IMR-90 (cell line): Measurements from ENCODE around the gene WBP11. TPM values are rescaled to one million over a fixed set of nuclear protein-coding genes. Genes with fewer than 3 reads are reported as not detected.

Experiments
- ATAC-seq: fragments of 200-7000 bp; cut with Tn5 transposase; 2 replicates; pipeline ENCODE4 v1.9.1; 2020; ENCODE audit warnings: low read depth, mild to moderate bottlenecking, moderate library complexity
- BruUV-seq: library from RNA; stranded (reverse); fragments of 400-500 nt; replicated peaks from 2 replicates; lab custom pipeline; 2021; lab: Mats Ljungman, UMichigan
- CTCF ChIA-PET: fragments of 300-600 bp; formaldehyde crosslinking; extraction: SDS; loops from one replicate; lab custom pipeline; 2021; ENCODE audit warnings: antibody characterized with exemption; lab: Yijun Ruan, JAX
- POLR2A ChIA-PET: fragments of 300-600 bp; sonication (Branson Sonifier 250); formaldehyde crosslinking; loops from one replicate; lab custom pipeline; 2022; ENCODE audit warnings: antibody characterized with exemption; ENCODE audit not compliant: unreplicated experiment; lab: Charles Lee
- DNase-seq: peaks from one replicate; pipeline ENCODE4 v3.0.0; 2013
- H2AFZ ChIP-seq: replicated peaks from 2 replicates; pipeline ENCODE3; 2013; ENCODE audit warnings: low read length, mild to moderate bottlenecking; ENCODE audit not compliant: poor library complexity
- H2AK5ac ChIP-seq: 2 replicates; pipeline ENCODE4 v1.6.1; 2013; ENCODE audit warnings: low read depth, low read length, inconsistent platforms
- H2AK9ac ChIP-seq: replicated peaks from 2 replicates; pipeline ENCODE3; 2013; ENCODE audit warnings: mild to moderate bottlenecking, low read depth, low read length, moderate library complexity; ENCODE audit not compliant: poor library complexity
- H2BK120ac ChIP-seq: 2 replicates; pipeline ENCODE4 v1.6.1; 2013; ENCODE audit warnings: low read depth, low read length, inconsistent platforms
- H2BK15ac ChIP-seq: 3 replicates; pipeline ENCODE4 v1.6.1; 2013; ENCODE audit warnings: low read depth, low read length, inconsistent platforms
- H2BK20ac ChIP-seq: 2 replicates; pipeline ENCODE4 v1.6.1; 2013; ENCODE audit warnings: low read depth, mild to moderate bottlenecking, inconsistent platforms, low read length, moderate library complexity
- H2BK5ac ChIP-seq: 2 replicates; pipeline ENCODE4 v1.6.1; 2013; ENCODE audit warnings: mild to moderate bottlenecking, low read depth, low read length, inconsistent platforms; ENCODE audit not compliant: poor library complexity, severe bottlenecking
- H3K14ac ChIP-seq: replicated peaks from 2 replicates; pipeline ENCODE4 v1.6.1; 2013; ENCODE audit warnings: low read depth, low read length, inconsistent platforms
- H3K18ac ChIP-seq: 2 replicates; pipeline ENCODE4 v1.6.1; 2013; ENCODE audit warnings: low read depth, low read length, control low read depth
- H3K23ac ChIP-seq: 2 replicates; pipeline ENCODE4 v1.6.1; 2013; ENCODE audit warnings: low read depth, low read length, inconsistent platforms
- H3K27ac ChIP-seq: 2 replicates; pipeline ENCODE4 v1.5.1; 2013; ENCODE audit warnings: mild to moderate bottlenecking, control low read depth, low read length; ENCODE audit not compliant: insufficient read depth
- H3K27me3 ChIP-seq: 2 replicates; pipeline ENCODE4 v1.6.1; 2013; ENCODE audit warnings: low read length; ENCODE audit not compliant: control insufficient read depth, insufficient read depth
- H3K36me3 ChIP-seq: 2 replicates; pipeline ENCODE4 v1.6.1; 2013; ENCODE audit warnings: low read length, mixed read lengths; ENCODE audit not compliant: control insufficient read depth, insufficient read depth
- H3K4ac ChIP-seq: 2 replicates; pipeline ENCODE4 v1.6.1; 2013; ENCODE audit warnings: low read depth, low read length, inconsistent platforms
- H3K4me1 ChIP-seq: 2 replicates; pipeline ENCODE4 v1.6.1; 2013; ENCODE audit warnings: low read length, mixed read lengths; ENCODE audit not compliant: control insufficient read depth, insufficient read depth
- H3K4me2 ChIP-seq: 2 replicates; pipeline ENCODE4 v1.6.1; 2013; ENCODE audit warnings: low read depth, mild to moderate bottlenecking, control low read depth, low read length, moderate library complexity
- H3K4me3 ChIP-seq: 2 replicates; pipeline ENCODE4 v1.5.1; 2013; ENCODE audit warnings: low read depth, mild to moderate bottlenecking, control low read depth, low read length, moderate library complexity; ENCODE audit not compliant: insufficient read depth
- H3K56ac ChIP-seq: 2 replicates; pipeline ENCODE4 v1.6.1; 2013; ENCODE audit warnings: low read length, inconsistent platforms; ENCODE audit not compliant: insufficient read depth; ENCODE audit errors: extremely low read depth
- H3K79me1 ChIP-seq, 2 experiments: 2 replicates each; pipeline ENCODE4 v1.6.1; 2013; ENCODE audit warnings: low read length in 2 of 2, inconsistent platforms in 1 of 2, low read depth in 1 of 2
- H3K9ac ChIP-seq: 2 replicates; pipeline ENCODE4 v1.6.1; 2013; ENCODE audit warnings: low read depth, low read length, control low read depth
- H3K9me1 ChIP-seq: 2 replicates; pipeline ENCODE4 v1.6.1; 2013; ENCODE audit warnings: low read length, inconsistent platforms; ENCODE audit not compliant: insufficient read depth
- H3K9me3 ChIP-seq: 2 replicates; pipeline ENCODE4 v1.6.1; 2013; ENCODE audit warnings: low read length; ENCODE audit not compliant: control insufficient read depth, insufficient read depth
- H4K20me1 ChIP-seq: 2 replicates; pipeline ENCODE4 v1.6.1; 2013; ENCODE audit warnings: low read length, inconsistent platforms; ENCODE audit not compliant: insufficient read depth
- H4K5ac ChIP-seq: 2 replicates; pipeline ENCODE4 v1.6.1; 2013; ENCODE audit warnings: mild to moderate bottlenecking, low read depth, low read length, control low read depth
- H4K8ac ChIP-seq, 2 experiments: 2 replicates each; pipeline ENCODE4 v1.6.1; 2013; ENCODE audit warnings: low read depth in 2 of 2, low read length in 2 of 2, control low read depth in 1 of 2, inconsistent platforms in 1 of 2
- H4K91ac ChIP-seq: 2 replicates; pipeline ENCODE4 v1.6.1; 2013; ENCODE audit warnings: low read depth, low read length, inconsistent platforms; ENCODE audit not compliant: insufficient read depth
- BHLHE40 ChIP-seq: fragments of 150-350 bp; IDR thresholded peaks from 2 replicates; pipeline ENCODE4 v1.6.1; 2016; ENCODE audit warnings: mild to moderate bottlenecking, low read depth, low read length
- CEBPB ChIP-seq: IDR thresholded peaks from 2 replicates; pipeline ENCODE4 v1.6.1; 2012; ENCODE audit warnings: low read depth, low read length, improper control_type of control experiment
- CHD1 ChIP-seq: IDR thresholded peaks from 2 replicates; pipeline ENCODE4 v1.6.1; 2012; ENCODE audit warnings: low read depth, low read length, improper control_type of control experiment
- CTCF ChIP-seq: conservative IDR thresholded peaks from 2 replicates; pipeline ENCODE4 v1.5.1; 2012; ENCODE audit warnings: mild to moderate bottlenecking, low read depth, low read length, improper control_type of control experiment
- FOS ChIP-seq: fragments of 150-350 bp; IDR thresholded peaks from 2 replicates; pipeline ENCODE4 v1.6.1; 2016; ENCODE audit warnings: low read depth, low read length
- MAFK ChIP-seq: IDR thresholded peaks from 2 replicates; pipeline ENCODE4 v1.6.1; 2012; ENCODE audit warnings: low read depth, low read length, improper control_type of control experiment
- MAZ ChIP-seq: IDR thresholded peaks from 2 replicates; pipeline ENCODE4 v1.6.1; 2012; ENCODE audit warnings: low read depth, mild to moderate bottlenecking, low read length, improper control_type of control experiment, moderate library complexity, borderline replicate concordance
- MXI1 ChIP-seq: IDR thresholded peaks from 2 replicates; pipeline ENCODE4 v1.6.1; 2012; ENCODE audit warnings: low read depth, mild to moderate bottlenecking, low read length, moderate library complexity, borderline replicate concordance
- NFE2L2 ChIP-seq: fragments of 150-350 bp; IDR thresholded peaks from 2 replicates; pipeline ENCODE4 v1.6.1; 2016; ENCODE audit warnings: low read depth, mild to moderate bottlenecking, low read length
- POLR2A ChIP-seq: IDR thresholded peaks from 2 replicates; pipeline ENCODE4 v1.6.1; 2012; ENCODE audit warnings: mild to moderate bottlenecking, low read depth, low read length
- RAD21 ChIP-seq: IDR thresholded peaks from 2 replicates; pipeline ENCODE4 v1.6.1; 2012; ENCODE audit warnings: low read length, improper control_type of control experiment
- RCOR1 ChIP-seq: IDR thresholded peaks from 2 replicates; pipeline ENCODE4 v1.6.1; 2012; ENCODE audit warnings: mild to moderate bottlenecking, low read length, improper control_type of control experiment; ENCODE audit not compliant: insufficient replicate concordance
- RFX5 ChIP-seq: IDR thresholded peaks from 2 replicates; pipeline ENCODE4 v1.8.0; 2012; ENCODE audit warnings: low read depth, mild to moderate bottlenecking, low read length, moderate library complexity
- USF2 ChIP-seq: fragments of 150-350 bp; IDR thresholded peaks from 2 replicates; pipeline ENCODE4 v1.6.1; 2017; ENCODE audit warnings: mild to moderate bottlenecking, antibody characterized with exemption, low read length, low read depth
- WGBS, 2 experiments: methylation state at CpG; one replicate each; pipeline versions ENCODE4 v1.1.5 to v1.1.7; 2013; ENCODE audit warnings: missing lambda C conversion rate in 2 of 2; ENCODE audit not compliant: insufficient read length in 1 of 2; ENCODE audit errors: extremely low coverage in 2 of 2; 5-methylcytosine and 5-hydroxymethylcytosine counted together
- dilution Hi-C: fragments of 300-500 bp; cut with HindIII; formaldehyde crosslinking; loops from one replicate; pipeline ENCODE4 v1.14.3; 2018; ENCODE audit warnings: low sequenced_read_pairs; ENCODE audit not compliant: unreplicated experiment
- in situ Hi-C: fragments of 300-500 bp; cut with MboI; formaldehyde crosslinking; loops from 3 replicates; pipeline ENCODE4 v1.14.3; 2019; ENCODE audit warnings: low sequenced_read_pairs, inconsistent platforms, mixed read lengths
- intact Hi-C: fragments of 100-400 bp; cut with micrococcal nuclease; formaldehyde crosslinking; loops from 2 replicates; pipeline ENCODE4 v1.10.0; 2022
- polyA plus RNA-seq, 3 experiments: library from polyadenylated mRNA; depleted of rRNA; stranded (reverse); fragments of >200 nt; gene quantifications; 2 replicates each; pipeline ENCODE4 v1.2.3, GENCODE V29; 2012; ENCODE audit warnings: low replicate concordance in 1 of 3
- total RNA-seq: library from RNA; depleted of rRNA; stranded (reverse); fragments of >200 nt; gene quantifications from 2 replicates; pipeline ENCODE4 v1.2.3, GENCODE V29; 2012
- TF ChIP-seq, protein P1 (sequence below): fragments of 150-350 bp; IDR thresholded peaks from 2 replicates; pipeline ENCODE4 v1.6.1; 2016; ENCODE audit warnings: low read depth, mild to moderate bottlenecking, low read length, moderate library complexity, borderline replicate concordance

The WBP11 gene
- total and polyA plus RNA-seq, 2 of the 4 experiments (the other 2 are of a cell fraction) = 2.5 to 18.3 TPM

DNA sequence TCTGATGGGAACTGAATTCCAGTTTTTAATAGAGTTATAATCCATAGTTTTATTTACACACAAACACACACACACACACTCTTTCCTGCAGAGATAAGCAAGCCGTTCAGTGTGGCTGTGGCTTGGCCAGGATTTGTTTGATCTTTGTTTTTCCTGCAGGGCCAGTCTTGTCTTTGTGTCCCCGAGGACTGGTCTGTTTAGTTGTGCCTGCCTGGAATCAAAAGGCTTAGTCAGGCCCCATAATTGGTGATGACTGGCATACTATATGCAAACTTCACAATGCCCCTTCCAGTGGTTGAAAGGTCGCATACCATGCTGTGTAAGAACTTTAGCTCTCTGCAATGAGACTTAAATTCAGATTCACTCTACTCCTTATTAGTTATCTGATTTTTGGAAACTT lies 26.0 kb downstream of the WBP11 start:
- Histone ChIP-seq H2BK15ac (no peak overlapping the region), H3K27ac (no peak overlapping the region), H3K23ac (peak overlapping the region; percentile 38; the same call in 1 of the 2 replicates), H2BK5ac (peak overlapping the region; percentile 21), H2BK20ac (no peak overlapping the region), H3K4me3 (no peak overlapping the region), H3K56ac (no peak overlapping the region), H3K36me3 (no peaks in the 10 kb centered on the region), H2AK5ac (no peak overlapping the region), H4K91ac (no peak overlapping the region), H3K79me1 (peaks cover 3 to 27% of the 10 kb centered on the region in 2 experiments; a peak in 2 of 4 replicates), H4K20me1 (no peaks in the 10 kb centered on the region), H3K9me1 (peaks cover 6% of the 10 kb centered on the region; the same call in 1 of the 2 replicates), H2BK120ac (no peak overlapping the region), H2AFZ (no peak overlapping the region), H3K27me3 (no peaks in the 10 kb centered on the region), H3K4me2 (peak overlapping the region; percentile 10; the same call in 1 of the 2 replicates), H3K14ac (peak overlapping the region; percentile 30; the same call in 1 of the 2 replicates), H3K4me1 (peaks cover 8% of the 10 kb centered on the region), H4K8ac (peak overlapping the region in 1 of 2 experiments; percentile 46; a peak in 1 of 4 replicates), H3K9me3 (no peaks in the 10 kb centered on the region; the same call in 1 of the 2 replicates), H3K18ac (no peak overlapping the region), H3K9ac (no peak overlapping the region), H3K4ac (no peak overlapping the region), H4K5ac (peak overlapping the region; percentile 22; the same call in 1 of the 2 replicates), H2AK9ac (no peak overlapping the region)
- in situ Hi-C loops = loop anchor here (25.0 kb wide), 2 partner anchors 390 to 1110 kb away; partner anchors contain the start of gene STRAP
- ATAC-seq (no peak), DNase-seq (no peak)
- no TSS peak for BruUV-seq
- CTCF ChIA-PET = no interaction called here
- POLR2A ChIA-PET = interaction anchor here (0.7 kb wide), 1 partner anchor 21 kb away, joined by 3 read pairs; no protein-coding TSS in a partner anchor
- intact Hi-C loops = loop anchor here (10.0 kb wide), 1 partner anchor 1568 kb away; the partner anchor contains the start of gene MGST1
- TF ChIP-seq NFE2L2 (no peak), CTCF (no peak), BHLHE40 (no peak), RAD21 (no peak), USF2 (no peak), MXI1 (no peak), RCOR1 (no peak), MAFK (no peak), CEBPB (no peak), FOS (no peak), RFX5 (no peak), MAZ (no peak), CHD1 (no peak), POLR2A (no peak)
- TF ChIP-seq, protein P1, sequence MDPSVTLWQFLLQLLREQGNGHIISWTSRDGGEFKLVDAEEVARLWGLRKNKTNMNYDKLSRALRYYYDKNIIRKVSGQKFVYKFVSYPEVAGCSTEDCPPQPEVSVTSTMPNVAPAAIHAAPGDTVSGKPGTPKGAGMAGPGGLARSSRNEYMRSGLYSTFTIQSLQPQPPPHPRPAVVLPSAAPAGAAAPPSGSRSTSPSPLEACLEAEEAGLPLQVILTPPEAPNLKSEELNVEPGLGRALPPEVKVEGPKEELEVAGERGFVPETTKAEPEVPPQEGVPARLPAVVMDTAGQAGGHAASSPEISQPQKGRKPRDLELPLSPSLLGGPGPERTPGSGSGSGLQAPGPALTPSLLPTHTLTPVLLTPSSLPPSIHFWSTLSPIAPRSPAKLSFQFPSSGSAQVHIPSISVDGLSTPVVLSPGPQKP = no peak
- no CpG with 5 or more reads among the region's 3 CpGs for WGBS, 2 experiments
- dilution Hi-C loops = no loop called here
